ENCODE data around the gene TARS3. TPM values are rescaled to one million over a fixed set of nuclear protein-coding genes. Genes with fewer than 3 reads are reported as not detected.

TARS3 gene
- total and polyA plus RNA-seq, 10 donors, result 5.0 to 31.0 (median 16.7) TPM

GRCh38 chr15:101614001-101614585, 110.2 kb downstream of the TARS3 start:
- Histone ChIP-seq H3K9me3 (no peaks in the 10 kb centered on the region), H3K4me3 (no peak overlapping the region), H3K27me3 (replicated peaks in 1 of 7) (no peaks in the 10 kb centered on the region), H3K27ac (no peak overlapping the region), H3K36me3 (peaks cover 0 to 5% (median 0%) of the 10 kb centered on the region in 6 donors), H3K4me1 (peaks cover 0 to 22% (median 10%) of the 10 kb centered on the region in 6 donors)
- intact Hi-C loops (cut with DNase I; ENCODE audit: low total_unique reads), result no loop called here
- TF ChIP-seq CTCF (IDR thresholded peaks at IDR 0.05 in 8 of 11, conservative IDR thresholded peaks at IDR 0.05 in 3 of 11) (no peak), POLR2A (IDR thresholded peaks at IDR 0.05) (no peak), POLR2AphosphoS5 (IDR thresholded peaks at IDR 0.05) (no peak)
- no peak for DNase-seq
- WGBS, 5 donors, result 86 to 94% (median 89%) methylated on average over 14 of the region's 14 CpGs

GRCh38 chr15:101613130-101614000, 110.9 kb downstream of the TARS3 start:
- TF ChIP-seq CTCF (IDR thresholded peaks at IDR 0.05 in 8 of 11, conservative IDR thresholded peaks at IDR 0.05 in 3 of 11), result no peak
- TF ChIP-seq POLR2AphosphoS5 (IDR thresholded peaks at IDR 0.05), result no peak
- TF ChIP-seq POLR2A (IDR thresholded peaks at IDR 0.05), result no peak
- H3K27me3 ChIP-seq (replicated peaks in 1 of 7), result no peaks in the 10 kb centered on the region
- intact Hi-C loops (cut with DNase I; ENCODE audit: low total_unique reads), result no loop called here
- no peak for DNase-seq
- 65 to 74% (median 70%) methylated on average over 18 to 20 of the region's 20 CpGs for WGBS, 5 donors
- peaks cover 0 to 5% (median 0%) of the 10 kb centered on the region in 6 donors for H3K36me3 ChIP-seq
- peaks cover 0 to 16% (median 7%) of the 10 kb centered on the region in 6 donors for H3K4me1 ChIP-seq
- H3K4me3 ChIP-seq, result no peak overlapping the region
- H3K27ac ChIP-seq, result no peak overlapping the region
- H3K9me3 ChIP-seq, result no peaks in the 10 kb centered on the region

- WGBS, 5 donors, result 70 to 92% (median 87%) methylated on average over 6 to 11 of the region's 11 CpGs; no CpG with 5 or more reads in 1 of the 5 donors
- DNase-seq, result no peak
- no peaks in the 10 kb centered on the region for H3K9me3 ChIP-seq
- intact Hi-C loops (cut with DNase I; ENCODE audit: low total_unique reads), result no loop called here
- peaks cover 0 to 5% (median 0%) of the 10 kb centered on the region in 6 donors for H3K36me3 ChIP-seq
- H3K27me3 ChIP-seq (replicated peaks in 1 of 7), result no peaks in the 10 kb centered on the region
- no peak overlapping the region for H3K27ac ChIP-seq
- H3K4me3 ChIP-seq, result no peak overlapping the region
- TF ChIP-seq POLR2A (IDR thresholded peaks at IDR 0.05), result no peak
- no peak for TF ChIP-seq CTCF (IDR thresholded peaks at IDR 0.05 in 8 of 11, conservative IDR thresholded peaks at IDR 0.05 in 3 of 11)
- TF ChIP-seq POLR2AphosphoS5 (IDR thresholded peaks at IDR 0.05), result no peak
- H3K4me1 ChIP-seq, result peaks cover 0 to 15% (median 7%) of the 10 kb centered on the region in 6 donors
These were observed 111.6 kb downstream of the TARS3 start for GRCh38 chr15:101612676-101613075.
